Spleen (tissue), 11 donors: Measurements from ENCODE around the gene LAMC3. TPM values are rescaled to one million over a fixed set of nuclear protein-coding genes. Genes with fewer than 3 reads are reported as not detected.

ENCODE experiments used
- DNase-seq: peaks from one replicate; pipeline ENCODE4 v3.0.0-alpha.2; 2020
- H3K27ac ChIP-seq, 8 donors: fragments of 200-600 bp; sonication (generic) in 7 of 8; 1 replicate in 4 of 8; 2 replicates in 4 of 8; pipeline versions ENCODE4 v1.5.0 to v1.8.0; 2016 to 2021; ENCODE audit warnings: inconsistent platforms in 4 of 8, mild to moderate bottlenecking in 4 of 8, moderate library complexity in 1 of 8
- H3K27me3 ChIP-seq, 7 donors: fragments of 200-600 bp; sonication (generic) in 6 of 7; replicated peaks in 1 of 7; 1 replicate in 4 of 7; 2 replicates in 3 of 7; pipeline versions ENCODE4 v1.5.0 to v1.8.0; 2016 to 2021; ENCODE audit warnings: inconsistent platforms in 3 of 7, mild to moderate bottlenecking in 1 of 7
- H3K36me3 ChIP-seq, 6 donors: fragments of 200-600 bp; sonication (generic) in 5 of 6; 1 replicate in 4 of 6; 2 replicates in 2 of 6; pipeline versions ENCODE4 v1.5.0 to v1.8.0; 2016 to 2021; ENCODE audit warnings: inconsistent platforms in 2 of 6
- H3K4me1 ChIP-seq, 6 donors: fragments of 200-600 bp; sonication (generic) in 5 of 6; 1 replicate in 3 of 6; 2 replicates in 3 of 6; pipeline versions ENCODE4 v1.5.0 to v1.8.0; 2016 to 2021; ENCODE audit warnings: inconsistent platforms in 3 of 6
- H3K4me3 ChIP-seq, 8 donors: fragments of 200-600 bp; sonication (generic) in 7 of 8; 1 replicate in 4 of 8; 2 replicates in 4 of 8; pipeline versions ENCODE4 v1.5.0 to v1.8.0; 2016 to 2021; ENCODE audit warnings: inconsistent platforms in 4 of 8, mild to moderate bottlenecking in 4 of 8, moderate library complexity in 2 of 8
- H3K9me3 ChIP-seq, 8 donors: fragments of 200-600 bp; sonication (generic) in 7 of 8; 1 replicate in 4 of 8; 2 replicates in 4 of 8; pipeline versions ENCODE4 v1.5.0 to v1.8.0; 2016 to 2021; ENCODE audit warnings: inconsistent platforms in 4 of 8
- CTCF ChIP-seq, 11 experiments: fragments of 200-600 bp in 7 of 11; fragments of 450-650 bp in 4 of 11; sonication (generic) in 4 of 11; IDR thresholded peaks in 8 of 11; conservative IDR thresholded peaks in 3 of 11; 1 replicate in 7 of 11; 2 replicates in 4 of 11; pipeline versions ENCODE4 v1.4.0 to v1.8.0; 2016 to 2021; ENCODE audit warnings: antibody characterized with exemption in 11 of 11, inconsistent platforms in 4 of 11, mild to moderate bottlenecking in 1 of 11
- POLR2A ChIP-seq, 3 donors: fragments of 450-650 bp; IDR thresholded peaks; one replicate each; pipeline ENCODE4 v1.5.1; 2017; ENCODE audit warnings: antibody characterized with exemption in 3 of 3, mild to moderate bottlenecking in 1 of 3
- POLR2AphosphoS5 ChIP-seq, 3 donors: sonication (generic); formaldehyde crosslinking; IDR thresholded peaks; one replicate each; pipeline ENCODE4 v1.5.1; 2017; ENCODE audit warnings: antibody characterized with exemption in 3 of 3
- WGBS, 5 donors: extraction: QIAGEN DNeasy Blood & Tissue Kit in 3 of 5; methylation state at CpG; one replicate each; pipeline versions ENCODE4 v1.1.5 to v1.1.7; 2013 to 2018; 5-methylcytosine and 5-hydroxymethylcytosine counted together
- intact Hi-C: fragments of 100-400 bp; cut with DNase I; formaldehyde crosslinking; loops from one replicate; pipeline ENCODE4 v1.15.0; 2023; ENCODE audit warnings: low total_unique reads
- polyA plus RNA-seq, 3 donors: library from polyadenylated mRNA; stranded (reverse); fragments of 200-250 nt; gene quantifications; one replicate each; pipeline ENCODE4 v1.2.1, GENCODE V29; 2013
- total RNA-seq, 7 donors: library from RNA; depleted of rRNA in 3 of 7; stranded (reverse); fragments of >200 nt in 3 of 7; fragmentation: NEBNext Ultra II Directional in 4 of 7; extraction: Animal tissue kit (Norgen Biotek cat#: 25700) in 4 of 7; gene quantifications; one replicate each; pipeline versions ENCODE4 v1.1.0 to v1.2.1, GENCODE V29; 2016 to 2021
- donor health status: healthy with polysubstance abuse.
- donor health status: DM: no; HTN: no; CAD: no; lungs with moderate emphysema.
- donor health status: DM: no; HTN: no; CAD: no.
- donor health status: Bipolar disorder and iron deficiency.
- donor health status: healthy.
- donor health status: DM: no; HTN: no; CAD: no.
- donor health status: DM: yes; HTN: yes; CAD: no.

LAMC3 gene
- total and polyA plus RNA-seq, 10 donors, result 9.1 to 79.5 (median 34.6) TPM

GRCh38 chr9:131065599-131065998, 56.6 kb downstream of the LAMC3 start:
- WGBS, 5 donors, result 91 to 96% (median 95%) methylated on average over 7 of the region's 7 CpGs
- Histone ChIP-seq H3K9me3 (no peaks in the 10 kb centered on the region), H3K4me3 (no peak overlapping the region), H3K27ac (no peak overlapping the region), H3K27me3 (no peaks in the 10 kb centered on the region), H3K4me1 (no peaks in the 10 kb centered on the region), H3K36me3 (peaks cover 0 to 20% (median 0%) of the 10 kb centered on the region in 6 donors)
- intact Hi-C loops, result loop anchor here (10.0 kb wide), 1 partner anchor 269 kb away; no protein-coding TSS in a partner anchor
- no peak for TF ChIP-seq POLR2AphosphoS5 (IDR thresholded peaks at IDR 0.05)
- no peak for TF ChIP-seq CTCF (IDR thresholded peaks at IDR 0.05 in 8 of 11, conservative IDR thresholded peaks at IDR 0.05 in 3 of 11)
- TF ChIP-seq POLR2A (IDR thresholded peaks at IDR 0.05), result no peak
- DNase-seq, result no peak

- Histone ChIP-seq H3K36me3 (peaks cover 0 to 14% (median 0%) of the 10 kb centered on the region in 6 donors), H3K27ac (no peak overlapping the region), H3K4me1 (no peaks in the 10 kb centered on the region), H3K4me3 (no peak overlapping the region), H3K9me3 (no peaks in the 10 kb centered on the region), H3K27me3 (no peaks in the 10 kb centered on the region)
- TF ChIP-seq POLR2AphosphoS5 (IDR thresholded peaks at IDR 0.05), result no peak
- no peak for DNase-seq
- 79 to 89% (median 80%) methylated on average over 9 of the region's 9 CpGs for WGBS, 5 donors
- intact Hi-C loops, result loop anchor here (10.0 kb wide), 1 partner anchor 267 kb away; no protein-coding TSS in a partner anchor
These were observed 58.7 kb downstream of the LAMC3 start for GRCh38 chr9:131067625-131068024.

- 78 to 90% (median 84%) methylated on average over 10 to 14 of the region's 14 CpGs for WGBS, 5 donors
These were observed 59.3 kb downstream of the LAMC3 start for GRCh38 chr9:131068076-131068816.

GRCh38 chr9:131069699-131070098, 60.7 kb downstream of the LAMC3 start:
- peaks cover 0 to 19% (median 0%) of the 10 kb centered on the region in 6 donors for H3K36me3 ChIP-seq
- no peak overlapping the region for H3K27ac ChIP-seq
- WGBS, 5 donors, result 89 to 96% (median 93%) methylated on average over 15 of the region's 15 CpGs
- no peaks in the 10 kb centered on the region for H3K27me3 ChIP-seq
- no peak overlapping the region for H3K4me3 ChIP-seq
- intact Hi-C loops, result loop anchor here (10.0 kb wide), 1 partner anchor 265 kb away; no protein-coding TSS in a partner anchor
- no peaks in the 10 kb centered on the region for H3K4me1 ChIP-seq
- no peaks in the 10 kb centered on the region for H3K9me3 ChIP-seq
- DNase-seq, result no peak
- no peak for TF ChIP-seq POLR2AphosphoS5 (IDR thresholded peaks at IDR 0.05)

More at GRCh38 chr9:131068076-131068816, 59.3 kb downstream of the LAMC3 start:
- intact Hi-C loops, result loop anchor here (10.0 kb wide), 1 partner anchor 267 kb away; no protein-coding TSS in a partner anchor
- Histone ChIP-seq H3K27ac (no peak overlapping the region), H3K4me3 (no peak overlapping the region), H3K36me3 (peaks cover 0 to 17% (median 0%) of the 10 kb centered on the region in 6 donors), H3K27me3 (no peaks in the 10 kb centered on the region), H3K9me3 (no peaks in the 10 kb centered on the region), H3K4me1 (no peaks in the 10 kb centered on the region)
- no peak for DNase-seq
- TF ChIP-seq POLR2AphosphoS5 (IDR thresholded peaks at IDR 0.05) (no peak), POLR2A (IDR thresholded peaks at IDR 0.05) (no peak), CTCF (IDR thresholded peaks at IDR 0.05 in 8 of 11, conservative IDR thresholded peaks at IDR 0.05 in 3 of 11) (no peak)

GRCh38 chr9:131072107-131072870, 63.3 kb downstream of the LAMC3 start:
- Histone ChIP-seq H3K4me3 (no peak overlapping the region), H3K27ac (no peak overlapping the region), H3K4me1 (peaks cover 0 to 17% (median 3%) of the 10 kb centered on the region in 6 donors), H3K36me3 (peaks cover 0 to 30% (median 0%) of the 10 kb centered on the region in 6 donors), H3K9me3 (no peaks in the 10 kb centered on the region), H3K27me3 (no peaks in the 10 kb centered on the region)
- TF ChIP-seq CTCF (IDR thresholded peaks at IDR 0.05 in 8 of 11, conservative IDR thresholded peaks at IDR 0.05 in 3 of 11) (no peak), POLR2AphosphoS5 (IDR thresholded peaks at IDR 0.05) (no peak), POLR2A (IDR thresholded peaks at IDR 0.05) (no peak)
- intact Hi-C loops, result no loop called here
- 86 to 93% (median 90%) methylated on average over 13 to 16 of the region's 16 CpGs for WGBS, 5 donors
- no peak for DNase-seq
